HAP-1 (cell line): Measurements from ENCODE around the gene RHOBTB1.
A peak's percentile ranks its signal among the peaks of the same experiment; 100 is the strongest.

Experiments used
- DNase-seq, 2 experiments: peaks; one replicate each; pipeline ENCODE4 v3.0.0-alpha.2; 2016 to 2020; ENCODE audit warnings: low spot score in 2 of 2
- H3K27me3 ChIP-seq: fragments of 250-450 bp; sonication (Bioruptor Pico); 2 replicates; pipeline ENCODE4 v1.5.1; 2020; ENCODE audit warnings: low read depth, mild to moderate bottlenecking, moderate library complexity
- H3K36me3 ChIP-seq: fragments of 250-450 bp; sonication (Bioruptor Pico); replicated peaks from 2 replicates; pipeline ENCODE4 v1.5.1; 2020; ENCODE audit warnings: mild to moderate bottlenecking
- H3K4me1 ChIP-seq: fragments of 250-450 bp; sonication (Bioruptor Pico); 2 replicates; pipeline ENCODE4 v1.5.1; 2020; ENCODE audit warnings: mild to moderate bottlenecking
- H3K4me3 ChIP-seq: fragments of 250-450 bp; sonication (Bioruptor Pico); 2 replicates; pipeline ENCODE4 v1.5.1; 2020; ENCODE audit warnings: mild to moderate bottlenecking, moderate library complexity
- H3K9me3 ChIP-seq: fragments of 250-450 bp; sonication (Bioruptor Pico); 2 replicates; pipeline ENCODE4 v1.5.1; 2020; ENCODE audit warnings: mild to moderate bottlenecking, moderate library complexity
- in situ Hi-C: fragments of 300-500 bp; cut with MboI; formaldehyde crosslinking; loops from 3 replicates; pipeline ENCODE4 v1.14.3; 2020; ENCODE audit warnings: low sequenced_read_pairs, inconsistent platforms, mixed read lengths

RHOBTB1 gene

GRCh38 chr10:60942788-60943315, 1.1 kb downstream of the RHOBTB1 start:
- in situ Hi-C loops, result no loop called here
- Histone ChIP-seq H3K4me1 (peaks cover 6% of the 10 kb centered on the region), H3K36me3 (no peaks in the 10 kb centered on the region), H3K27me3 (no peaks in the 10 kb centered on the region), H3K9me3 (no peaks in the 10 kb centered on the region), H3K4me3 (peak overlapping the region; percentile 51)
- peak; percentile 18 to 31 for DNase-seq

GRCh38 chr10:60942134-60942787, 1.7 kb downstream of the RHOBTB1 start:
- in situ Hi-C loops, result no loop called here
- H3K36me3 ChIP-seq, result no peaks in the 10 kb centered on the region
- no peaks in the 10 kb centered on the region for H3K27me3 ChIP-seq
- peak overlapping the region; percentile 51 for H3K4me3 ChIP-seq
- no peak for DNase-seq
- H3K4me1 ChIP-seq, result peaks cover 6% of the 10 kb centered on the region
- no peaks in the 10 kb centered on the region for H3K9me3 ChIP-seq

GRCh38 chr10:60940446-60940845, 3.5 kb downstream of the RHOBTB1 start:
- Histone ChIP-seq H3K4me1 (peaks cover 6% of the 10 kb centered on the region), H3K4me3 (no peak overlapping the region), H3K36me3 (no peaks in the 10 kb centered on the region), H3K27me3 (no peaks in the 10 kb centered on the region), H3K9me3 (no peaks in the 10 kb centered on the region)
- in situ Hi-C loops, result no loop called here
- no peak for DNase-seq

GRCh38 chr10:60937784-60938654, 6.0 kb downstream of the RHOBTB1 start:
- no peak for DNase-seq

GRCh38 chr10:60937022-60937421, 7.0 kb downstream of the RHOBTB1 start:
- no peak for DNase-seq
- Histone ChIP-seq H3K36me3 (no peaks in the 10 kb centered on the region), H3K4me1 (no peaks in the 10 kb centered on the region; the same call in 1 of the 2 replicates), H3K27me3 (no peaks in the 10 kb centered on the region), H3K4me3 (no peak overlapping the region), H3K9me3 (no peaks in the 10 kb centered on the region)
- in situ Hi-C loops, result no loop called here

More at GRCh38 chr10:60937784-60938654, 6.0 kb downstream of the RHOBTB1 start:
- in situ Hi-C loops, result no loop called here
- no peaks in the 10 kb centered on the region for H3K27me3 ChIP-seq
- no peaks in the 10 kb centered on the region for H3K9me3 ChIP-seq
- no peaks in the 10 kb centered on the region; the same call in 1 of the 2 replicates for H3K4me1 ChIP-seq
- H3K4me3 ChIP-seq, result no peak overlapping the region
- no peaks in the 10 kb centered on the region for H3K36me3 ChIP-seq

GRCh38 chr10:60934215-60935175, 9.5 kb downstream of the RHOBTB1 start:
- no peaks in the 10 kb centered on the region for H3K27me3 ChIP-seq
- no peak overlapping the region for H3K4me3 ChIP-seq
- no peaks in the 10 kb centered on the region for H3K9me3 ChIP-seq
- in situ Hi-C loops, result no loop called here
- H3K4me1 ChIP-seq, result no peaks in the 10 kb centered on the region
- H3K36me3 ChIP-seq, result no peaks in the 10 kb centered on the region
- no peak for DNase-seq

- Histone ChIP-seq H3K9me3 (no peaks in the 10 kb centered on the region), H3K36me3 (no peaks in the 10 kb centered on the region), H3K4me1 (no peaks in the 10 kb centered on the region), H3K27me3 (no peaks in the 10 kb centered on the region), H3K4me3 (no peak overlapping the region)
- DNase-seq, result no peak
- in situ Hi-C loops, result no loop called here
These were observed 11.2 kb downstream of the RHOBTB1 start for GRCh38 chr10:60932756-60933155.

- in situ Hi-C loops, result no loop called here
These were observed 13.7 kb downstream of the RHOBTB1 start for GRCh38 chr10:60930237-60930636.

GRCh38 chr10:60921633-60922032, 22.4 kb downstream of the RHOBTB1 start:
- H3K27me3 ChIP-seq, result no peaks in the 10 kb centered on the region
- H3K36me3 ChIP-seq, result no peaks in the 10 kb centered on the region
- no peaks in the 10 kb centered on the region for H3K9me3 ChIP-seq
- in situ Hi-C loops, result no loop called here
- H3K4me3 ChIP-seq, result no peak overlapping the region
- DNase-seq, result no peak
- H3K4me1 ChIP-seq, result no peaks in the 10 kb centered on the region

More at GRCh38 chr10:60930237-60930636, 13.7 kb downstream of the RHOBTB1 start:
- no peaks in the 10 kb centered on the region for H3K4me1 ChIP-seq
- no peak for DNase-seq
- H3K4me3 ChIP-seq, result no peak overlapping the region
- no peaks in the 10 kb centered on the region for H3K36me3 ChIP-seq
- no peaks in the 10 kb centered on the region for H3K9me3 ChIP-seq
- H3K27me3 ChIP-seq, result no peaks in the 10 kb centered on the region

- Histone ChIP-seq H3K36me3 (no peaks in the 10 kb centered on the region), H3K9me3 (no peaks in the 10 kb centered on the region), H3K27me3 (no peaks in the 10 kb centered on the region), H3K4me1 (no peaks in the 10 kb centered on the region), H3K4me3 (no peak overlapping the region)
- in situ Hi-C loops, result no loop called here
- DNase-seq, result no peak
These were observed 23.5 kb downstream of the RHOBTB1 start for GRCh38 chr10:60920479-60920878.

- no peaks in the 10 kb centered on the region for H3K4me1 ChIP-seq
- no peaks in the 10 kb centered on the region for H3K27me3 ChIP-seq
- no peak for DNase-seq
- in situ Hi-C loops, result no loop called here
- no peaks in the 10 kb centered on the region for H3K36me3 ChIP-seq
- H3K4me3 ChIP-seq, result no peak overlapping the region
- no peaks in the 10 kb centered on the region for H3K9me3 ChIP-seq
These were observed 24.4 kb downstream of the RHOBTB1 start for GRCh38 chr10:60919551-60919950.

- Histone ChIP-seq H3K36me3 (no peaks in the 10 kb centered on the region), H3K4me1 (no peaks in the 10 kb centered on the region), H3K27me3 (no peaks in the 10 kb centered on the region), H3K9me3 (no peaks in the 10 kb centered on the region), H3K4me3 (no peak overlapping the region)
- no peak for DNase-seq
- in situ Hi-C loops, result no loop called here
These were observed 26.4 kb downstream of the RHOBTB1 start for GRCh38 chr10:60917331-60918280.
